SH-SY5Y (cell line): ENCODE results near the gene EHMT1.

ENCODE experiments used
- GATA2 ChIP-seq: IDR thresholded peaks from 2 replicates; pipeline ENCODE4 v1.6.1; 2011; ENCODE audit warnings: mild to moderate bottlenecking, low read depth, low read length
- GATA3 ChIP-seq: IDR thresholded peaks from 2 replicates; pipeline ENCODE4 v1.6.1; 2011; ENCODE audit warnings: low read depth, mild to moderate bottlenecking, low read length, moderate library complexity

- TF ChIP-seq GATA2 (no peak), GATA3 (no peak)
Observed at GRCh38 chr9:137870432-137870831, 251.6 kb downstream of the EHMT1 start.
